Heart right ventricle (tissue), 16 donors: Measurements from ENCODE around the gene CHST12. TPM values are rescaled to one million over a fixed set of nuclear protein-coding genes. Genes with fewer than 3 reads are reported as not detected.

Source experiments
- ATAC-seq, 8 donors: fragments of 200-7000 bp; cut with Tn5 transposase; one replicate each; pipeline ENCODE4 v1.9.1; 2020; ENCODE audit warnings: mild to moderate bottlenecking in 8 of 8, moderate library complexity in 8 of 8, moderate number of reproducible peaks in 1 of 8
- DNase-seq, 2 donors: peaks; one replicate each; pipeline ENCODE4 v3.0.0-alpha.2; 2020
- H3K27ac ChIP-seq, 10 donors: fragments of 200-600 bp; sonication (generic) in 2 of 10; one replicate each; pipeline versions ENCODE4 v1.5.0 to v1.8.0; 2020 to 2022; ENCODE audit warnings: mild to moderate bottlenecking in 3 of 10
- H3K27me3 ChIP-seq, 7 donors: fragments of 200-600 bp; one replicate each; pipeline ENCODE4 v1.8.0; 2021 to 2022; ENCODE audit warnings: mild to moderate bottlenecking in 2 of 7
- H3K36me3 ChIP-seq, 9 donors: fragments of 200-600 bp; sonication (generic) in 1 of 9; one replicate each; pipeline versions ENCODE4 v1.5.0 to v1.8.0; 2020 to 2022; ENCODE audit warnings: mild to moderate bottlenecking in 2 of 9
- H3K4me1 ChIP-seq, 9 donors: fragments of 200-600 bp; sonication (generic) in 1 of 9; one replicate each; pipeline versions ENCODE4 v1.5.0 to v1.8.0; 2020 to 2022; ENCODE audit warnings: mild to moderate bottlenecking in 4 of 9
- H3K4me3 ChIP-seq, 10 donors: fragments of 200-600 bp; sonication (generic) in 2 of 10; one replicate each; pipeline versions ENCODE4 v1.5.0 to v1.8.0; 2020 to 2022; ENCODE audit warnings: mild to moderate bottlenecking in 7 of 10, moderate library complexity in 2 of 10
- H3K9me3 ChIP-seq, 11 donors: fragments of 200-600 bp in 10 of 11; sonication (generic) in 2 of 11; one replicate each; pipeline versions ENCODE4 v1.5.0 to v1.8.0; 2013 to 2022; ENCODE audit warnings: mild to moderate bottlenecking in 2 of 11, control low read depth in 1 of 11, moderate library complexity in 1 of 11
- CTCF ChIP-seq, 9 donors: fragments of 200-600 bp; sonication (generic) in 2 of 9; IDR thresholded peaks; one replicate each; pipeline versions ENCODE4 v1.5.0 to v1.8.0; 2021 to 2022; ENCODE audit warnings: antibody characterized with exemption in 9 of 9, mild to moderate bottlenecking in 5 of 9, moderate library complexity in 1 of 9
- WGBS, 2 donors: extraction: QIAGEN DNeasy Blood & Tissue Kit; methylation state at CpG; one replicate each; pipeline ENCODE4 v1.1.7; 2013; ENCODE audit warnings: inconsistent platforms in 1 of 2; 5-methylcytosine and 5-hydroxymethylcytosine counted together
- intact Hi-C, 10 donors: fragments of 100-400 bp; cut with DNase I; formaldehyde crosslinking; loops; one replicate each; pipeline versions ENCODE4 v1.11.1 to v1.14.2; 2022
- polyA plus RNA-seq, 2 donors: library from polyadenylated mRNA; stranded (reverse); fragments of 200-250 nt; gene quantifications; one replicate each; pipeline ENCODE4 v1.2.3, GENCODE V29; 2013
- total RNA-seq, 10 donors: library from RNA; stranded (reverse); fragmentation: NEBNext Ultra II Directional in 3 of 10; extraction: Animal tissue kit (Norgen Biotek cat#: 25700) in 3 of 10; gene quantifications; one replicate each; pipeline versions ENCODE4 v1.2.1 to v1.2.4, GENCODE V29; 2021 to 2023
- donor health status: Arrhythmogenic right ventricular cardiomyopathy.
- donor health status: ischemic (EF 13 %, LVEDD 7.1; RV severe dilation, severe dysfunction).
- donor health status: healthy with polysubstance abuse.
- donor health status: DM: no; HTN: yes; CAD: no.
- donor health status: DM: no; HTN: no; CAD: no.
- donor health status: ischemic (EF 25% LVEDD 6.9; RV normal size, moderate dysfunction).
- donor health status: ischemic (EF 25% LVEDD 5.7; RV mildly dilated, moderate dysfunction).
- donor health status: healthy.
- donor health status: DM: yes; HTN: yes; CAD: no.
- donor health status: Ischemic cardiomyopathy.
- donor health status: ischemic (EF 35%, LVEDD 5.7; RV mildly dilated, moderate dysfunction).
- donor health status: nonischemic (EF 11% LVEDD 7.7; RV severe dilation, severe dysfunction).
- donor health status: DM: yes; HTN: yes; CAD: no.
- donor health status: PGD.
- donor health status: ischemic (EF 29% LVEDD 5.4; RV normal size, mild dysfunction).
- donor health status: nonischemic (EF 23%, LVEDD 6.1; RV moderate dilation, normal function).

Gene CHST12
- total and polyA plus RNA-seq, 12 donors = 12.4 to 17.2 (median 14.0) TPM

DNA sequence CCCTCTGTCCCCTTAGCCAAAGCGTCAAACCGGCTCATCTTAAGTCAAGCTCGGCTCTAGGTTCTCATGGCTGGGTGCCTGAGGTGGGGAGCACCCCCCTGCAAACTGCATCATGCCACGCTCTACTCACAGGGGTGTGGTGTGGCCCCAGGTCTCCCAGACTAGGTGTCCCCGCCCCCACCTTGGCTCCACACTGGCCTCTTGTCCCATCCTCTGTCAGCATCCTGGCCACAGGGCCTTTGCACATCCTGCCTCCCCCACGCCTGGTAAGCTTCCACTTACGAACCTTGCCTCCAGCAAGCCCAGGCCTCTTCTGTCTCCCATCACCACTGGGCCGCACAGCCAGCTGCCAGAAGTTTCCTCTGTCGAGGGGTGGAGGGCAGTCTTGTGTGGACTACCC is 93.0 kb downstream of the CHST12 start:
- Histone ChIP-seq H3K36me3 (no peaks in the 10 kb centered on the region), H3K27ac (no peak overlapping the region), H3K4me3 (no peak overlapping the region), H3K9me3 (no peaks in the 10 kb centered on the region), H3K27me3 (peaks cover 0 to 22% (median 6%) of the 10 kb centered on the region in 7 donors), H3K4me1 (peaks cover 13 to 38% (median 20%) of the 10 kb centered on the region in 9 donors)
- DNase-seq (no peak), ATAC-seq (no peak)
- intact Hi-C loops = no loop called here
- 92 to 93% methylated on average over 9 of the region's 9 CpGs for WGBS, 2 donors
- no peak for TF ChIP-seq CTCF (IDR thresholded peaks at IDR 0.05)

DNA sequence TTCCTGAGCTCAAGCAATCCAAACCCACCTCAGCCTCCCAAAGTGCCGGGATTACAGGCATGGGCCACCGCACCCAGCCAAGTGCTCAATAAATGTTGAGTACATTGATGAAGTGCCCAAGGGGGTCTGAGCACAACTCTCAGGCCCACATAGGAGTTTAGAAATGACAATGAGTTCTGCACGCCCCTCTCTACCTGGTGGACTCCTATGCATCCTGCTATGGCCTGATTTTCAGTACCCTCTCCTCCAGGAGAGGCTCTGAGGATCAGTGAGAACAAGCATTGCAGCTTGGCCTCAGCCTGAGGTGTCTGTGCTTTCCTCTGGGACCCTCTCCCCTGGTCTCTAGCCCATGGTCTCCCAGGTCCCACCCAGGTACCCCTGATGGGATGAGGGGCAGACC is 93.7 kb downstream of the CHST12 start:
- Histone ChIP-seq H3K27ac (no peak overlapping the region), H3K4me1 (peaks cover 13 to 38% (median 20%) of the 10 kb centered on the region in 9 donors), H3K9me3 (no peaks in the 10 kb centered on the region), H3K36me3 (no peaks in the 10 kb centered on the region), H3K4me3 (no peak overlapping the region), H3K27me3 (peaks cover 0 to 22% (median 6%) of the 10 kb centered on the region in 7 donors)
- TF ChIP-seq CTCF (IDR thresholded peaks at IDR 0.05) = no peak
- intact Hi-C loops = no loop called here
- WGBS, 2 donors = 96 to 100% methylated on average over 3 of the region's 3 CpGs
- ATAC-seq = no peak
- no peak for DNase-seq

- H3K4me1 ChIP-seq = peaks cover 13 to 38% (median 20%) of the 10 kb centered on the region in 9 donors
- DNase-seq = no peak
- peaks cover 0 to 22% (median 6%) of the 10 kb centered on the region in 7 donors for H3K27me3 ChIP-seq
- 58% methylated on average over 25 of the region's 25 CpGs for WGBS, 2 donors
- no peak for TF ChIP-seq CTCF (IDR thresholded peaks at IDR 0.05)
- no peak overlapping the region for H3K4me3 ChIP-seq
- ATAC-seq = no peak
- intact Hi-C loops = no loop called here
- no peak overlapping the region for H3K27ac ChIP-seq
- H3K36me3 ChIP-seq = no peaks in the 10 kb centered on the region
- no peaks in the 10 kb centered on the region for H3K9me3 ChIP-seq
Measured at GRCh38 chr7:2497500-2498336, 94.3 kb downstream of the CHST12 start.

Other genes starting within 250 kb of the CHST12 start
- gene MAD1L1, start 170.7 kb upstream of the CHST12 start, total RNA-seq = 10 to 100 TPM; 13.8 to 22.4 (median 18.7) TPM
- gene MAD1L1, start 170.7 kb upstream of the CHST12 start, polyA plus RNA-seq = 10 to 100 TPM; 30.4 to 46.8 TPM
- 10 to 100 TPM; 16.5 to 22.2 (median 19.6) TPM for gene MRM2, start 161.4 kb upstream of the CHST12 start, total RNA-seq
- 10 to 100 TPM; 14.2 to 25.0 TPM for gene MRM2, start 161.4 kb upstream of the CHST12 start, polyA plus RNA-seq
- gene NUDT1, start 161.4 kb upstream of the CHST12 start, total RNA-seq = 10 to 100 TPM in 8 of 10 donors, 1 to 10 TPM in 2; 7.7 to 15.8 (median 11.9) TPM
- gene NUDT1, start 161.4 kb upstream of the CHST12 start, polyA plus RNA-seq = 10 to 100 TPM; 16.1 to 35.8 TPM
- 10 to 100 TPM; 15.6 to 31.8 (median 21.6) TPM for gene SNX8, start 89.2 kb upstream of the CHST12 start, total RNA-seq
- gene SNX8, start 89.2 kb upstream of the CHST12 start, polyA plus RNA-seq = 10 to 100 TPM; 14.7 to 19.7 TPM
- 100 to 1,000 TPM in 1 of 10 donors, 10 to 100 TPM in 9; 64.0 to 102 (median 68.2) TPM for gene EIF3B, start 48.8 kb upstream of the CHST12 start, total RNA-seq
- 10 to 100 TPM; 48.6 to 81.5 TPM for gene EIF3B, start 48.8 kb upstream of the CHST12 start, polyA plus RNA-seq
- gene GRIFIN, start 72.8 kb downstream of the CHST12 start, total RNA-seq = not detected
- not detected for gene GRIFIN, start 72.8 kb downstream of the CHST12 start, polyA plus RNA-seq
- gene LFNG, start 116.2 kb downstream of the CHST12 start, total RNA-seq = 10 to 100 TPM in 4 of 10 donors, 1 to 10 TPM in 6; 2.4 to 11.8 (median 9.0) TPM
- gene LFNG, start 116.2 kb downstream of the CHST12 start, polyA plus RNA-seq = 10 to 100 TPM in 1 of 2 donors, 1 to 10 TPM in 1; 7.2 to 10.8 TPM
- gene BRAT1, start 151.9 kb downstream of the CHST12 start, total RNA-seq = 10 to 100 TPM; 10.6 to 18.2 (median 12.8) TPM
- gene BRAT1, start 151.9 kb downstream of the CHST12 start, polyA plus RNA-seq = 10 to 100 TPM; 16.8 to 22.8 TPM
- gene IQCE, start 155.4 kb downstream of the CHST12 start, total RNA-seq = 10 to 100 TPM in 4 of 10 donors, 1 to 10 TPM in 6; 7.8 to 13.8 (median 9.4) TPM
- 1 to 10 TPM; 4.2 to 5.0 TPM for gene IQCE, start 155.4 kb downstream of the CHST12 start, polyA plus RNA-seq
- gene TTYH3, start 228.4 kb downstream of the CHST12 start, total RNA-seq = 10 to 100 TPM in 4 of 10 donors, 1 to 10 TPM in 6; 7.0 to 37.5 (median 9.0) TPM
- 1 to 10 TPM; 8.6 to 10.0 TPM for gene TTYH3, start 228.4 kb downstream of the CHST12 start, polyA plus RNA-seq